H1 (cell line): ENCODE measurements around the gene CEP350. TPM values are rescaled to one million over a fixed set of nuclear protein-coding genes. Genes with fewer than 3 reads are reported as not detected.

Source experiments
- CTCF ChIA-PET: fragments of 300-600 bp; sonication (Branson Sonifier 250); formaldehyde crosslinking; loops from one replicate; lab custom pipeline; 2021; ENCODE audit not compliant: partially characterized antibody; lab: Charles Lee
- POLR2A ChIA-PET: fragments of 300-600 bp; sonication (Branson Sonifier 250); formaldehyde crosslinking; loops from one replicate; lab custom pipeline; 2021; ENCODE audit warnings: inconsistent platforms; ENCODE audit not compliant: partially characterized antibody; lab: Charles Lee
- DNase-seq, 2 experiments: peaks; one replicate each; pipeline versions ENCODE4 v3.0.0 to v3.0.0-alpha.2; 2010 to 2022; ENCODE audit warnings: low spot score in 2 of 2, low read depth in 1 of 2, mixed read lengths in 1 of 2
- FAIRE-seq: peaks from 2 replicates; lab custom pipeline; 2011; peaks lifted over from hg19 to GRCh38; lab: Jason Lieb, UNC
- H2AFZ ChIP-seq: 2 replicates; pipeline ENCODE4 v1.8.1; 2012; ENCODE audit warnings: low read length, inconsistent platforms
- H2AK5ac ChIP-seq: 2 replicates; pipeline ENCODE4 v1.6.1; 2013; ENCODE audit warnings: low read depth, low read length
- H2BK120ac ChIP-seq: replicated peaks from 2 replicates; pipeline ENCODE3; 2013; ENCODE audit warnings: low read depth, low read length, inconsistent platforms
- H2BK12ac ChIP-seq: 2 replicates; pipeline ENCODE4 v1.6.1; 2013; ENCODE audit warnings: low read depth, low read length
- H2BK15ac ChIP-seq: 2 replicates; pipeline ENCODE4 v1.6.1; 2013; ENCODE audit warnings: low read length
- H2BK20ac ChIP-seq: 2 replicates; pipeline ENCODE4 v1.6.1; 2013; ENCODE audit warnings: low read length
- H2BK5ac ChIP-seq: 2 replicates; pipeline ENCODE4 v1.6.1; 2013; ENCODE audit warnings: low read depth, low read length
- H3K14ac ChIP-seq: 2 replicates; pipeline ENCODE4 v1.6.1; 2013; ENCODE audit warnings: inconsistent platforms; ENCODE audit not compliant: insufficient read length
- H3K18ac ChIP-seq: 2 replicates; pipeline ENCODE4 v1.6.1; 2013; ENCODE audit warnings: low read length; ENCODE audit errors: extremely low read depth
- H3K23ac ChIP-seq: 2 replicates; pipeline ENCODE4 v1.6.1; 2013; ENCODE audit warnings: inconsistent platforms; ENCODE audit not compliant: insufficient read length
- H3K23me2 ChIP-seq: 2 replicates; pipeline ENCODE4 v1.6.1; 2013; ENCODE audit warnings: low read depth, low read length
- H3K27ac ChIP-seq: 2 replicates; pipeline ENCODE4 v1.6.1; 2011; ENCODE audit warnings: low read depth, low read length, inconsistent platforms
- H3K27me3 ChIP-seq, 4 experiments: replicated peaks in 1 of 4; 1 replicate in 1 of 4; 2 replicates in 3 of 4; pipeline versions ENCODE4 v1.6.1 to v1.8.1; 2011 to 2013; ENCODE audit warnings: low read length in 3 of 4, mild to moderate bottlenecking in 3 of 4, inconsistent platforms in 2 of 4, mixed read lengths in 2 of 4, moderate library complexity in 1 of 4; ENCODE audit not compliant: control insufficient read depth in 3 of 4, insufficient read depth in 3 of 4; ENCODE audit errors: extremely low read depth in 1 of 4
- H3K36me3 ChIP-seq, 4 experiments: 2 replicates each; pipeline versions ENCODE4 v1.6.1 to v1.8.1; 2011 to 2013; ENCODE audit warnings: mild to moderate bottlenecking in 4 of 4, low read length in 3 of 4, moderate library complexity in 2 of 4, control low read depth in 1 of 4, inconsistent platforms in 1 of 4; ENCODE audit not compliant: insufficient read depth in 4 of 4, control insufficient read depth in 2 of 4
- H3K4ac ChIP-seq: replicated peaks from 2 replicates; pipeline ENCODE3; 2013; ENCODE audit warnings: low read length, low read depth, mixed read lengths, inconsistent platforms; ENCODE audit not compliant: insufficient read length
- H3K4me1 ChIP-seq, 4 experiments: replicated peaks in 1 of 4; 1 replicate in 1 of 4; 2 replicates in 3 of 4; pipeline versions ENCODE4 v1.6.1 to v1.8.1; 2011 to 2013; ENCODE audit warnings: low read length in 3 of 4, inconsistent platforms in 2 of 4, mixed read lengths in 1 of 4; ENCODE audit not compliant: insufficient read depth in 4 of 4, control insufficient read depth in 3 of 4
- H3K4me2 ChIP-seq, 2 experiments: 2 replicates each; pipeline versions ENCODE4 v1.6.1 to v1.8.1; 2011 to 2013; ENCODE audit warnings: low read depth in 2 of 2, low read length in 2 of 2, control low read depth in 1 of 2, inconsistent platforms in 1 of 2, mild to moderate bottlenecking in 1 of 2; ENCODE audit not compliant: insufficient read depth in 1 of 2
- H3K4me3 ChIP-seq, 4 experiments: fragments of 200-600, 300-600 bp in 1 of 4; sonication (generic), shearing (Covaris generic), sonication (Bioruptor Twin) in 1 of 4; 2 replicates each; pipeline versions ENCODE4 v1.5.1 to v1.8.1; 2011 to 2016; ENCODE audit warnings: low read length in 4 of 4, low read depth in 3 of 4, control low read depth in 2 of 4, inconsistent platforms in 2 of 4, mild to moderate bottlenecking in 2 of 4, mixed read lengths in 1 of 4, moderate library complexity in 1 of 4; ENCODE audit not compliant: insufficient read depth in 2 of 4; ENCODE audit errors: extremely low read depth in 1 of 4
- H3K56ac ChIP-seq: replicated peaks from 2 replicates; pipeline ENCODE3; 2013; ENCODE audit warnings: low read depth, mild to moderate bottlenecking, mixed read lengths, low read length, inconsistent platforms; ENCODE audit not compliant: insufficient read length
- H3K79me1 ChIP-seq: 2 replicates; pipeline ENCODE4 v1.6.1; 2013; ENCODE audit warnings: low read depth, low read length, control low read depth
- H3K79me2 ChIP-seq, 2 experiments: 2 replicates each; pipeline versions ENCODE4 v1.6.1 to v1.8.1; 2012 to 2013; ENCODE audit warnings: low read length in 2 of 2, mild to moderate bottlenecking in 2 of 2, inconsistent platforms in 1 of 2; ENCODE audit not compliant: insufficient read depth in 2 of 2, control insufficient read depth in 1 of 2
- H3K9ac ChIP-seq, 4 experiments: replicated peaks in 1 of 4; 1 replicate in 1 of 4; 2 replicates in 3 of 4; pipeline versions ENCODE4 v1.6.1 to v1.8.1; 2011 to 2013; ENCODE audit warnings: low read depth in 3 of 4, low read length in 3 of 4, control low read depth in 2 of 4, mild to moderate bottlenecking in 2 of 4, moderate library complexity in 2 of 4, inconsistent platforms in 1 of 4; ENCODE audit errors: extremely low read depth in 1 of 4
- H3K9me3 ChIP-seq, 2 experiments: 2 replicates each; pipeline versions ENCODE4 v1.6.1 to v1.8.1; 2012 to 2013; ENCODE audit warnings: mild to moderate bottlenecking in 2 of 2, moderate library complexity in 2 of 2, control low read depth in 1 of 2, inconsistent platforms in 1 of 2, low read depth in 1 of 2, low read length in 1 of 2, mixed read lengths in 1 of 2; ENCODE audit not compliant: insufficient read depth in 2 of 2
- H4K20me1 ChIP-seq, 2 experiments: replicated peaks in 1 of 2; 2 replicates each; pipeline versions ENCODE3 to v1.8.1; 2011 to 2013; ENCODE audit warnings: inconsistent platforms in 2 of 2, low read length in 2 of 2, mild to moderate bottlenecking in 1 of 2; ENCODE audit not compliant: insufficient read depth in 2 of 2, control insufficient read depth in 1 of 2
- H4K5ac ChIP-seq: 2 replicates; pipeline ENCODE4 v1.6.1; 2013; ENCODE audit warnings: low read length, low read depth, mixed read lengths, inconsistent platforms; ENCODE audit not compliant: insufficient read length
- H4K8ac ChIP-seq: 2 replicates; pipeline ENCODE4 v1.8.0; 2013; ENCODE audit warnings: mild to moderate bottlenecking, moderate library complexity, low read length, inconsistent platforms; ENCODE audit not compliant: insufficient read depth; ENCODE audit errors: extremely low read depth
- H4K91ac ChIP-seq: replicated peaks from 2 replicates; pipeline ENCODE3; 2013; ENCODE audit warnings: low read length, mixed read lengths, inconsistent platforms; ENCODE audit not compliant: insufficient read length
- BCL11A ChIP-seq, 2 experiments: IDR thresholded peaks; one replicate each; pipeline ENCODE4 v1.6.1; 2011; ENCODE audit warnings: low read depth in 2 of 2, low read length in 2 of 2, mild to moderate bottlenecking in 2 of 2
- BRCA1 ChIP-seq: IDR thresholded peaks from 2 replicates; pipeline ENCODE4 v1.6.1; 2012; ENCODE audit warnings: low read depth, low read length, improper control_type of control experiment
- CBX5 ChIP-seq: fragments of 300-800, 300-1000 bp; sonication (generic); IDR thresholded peaks from 2 replicates; pipeline ENCODE4 v1.7.1; 2016; ENCODE audit warnings: antibody characterized with exemption, low read length, low read depth
- CREB1 ChIP-seq: IDR thresholded peaks from 2 replicates; pipeline ENCODE4 v1.6.1; 2012; ENCODE audit warnings: inconsistent platforms
- EZH2 ChIP-seq: fragments of 200-600 bp; sonication (generic); IDR thresholded peaks from 2 replicates; pipeline ENCODE4 v1.7.1; 2012; ENCODE audit warnings: low read depth, mild to moderate bottlenecking, moderate library complexity, low read length, inconsistent platforms; ENCODE audit not compliant: severe bottlenecking
- GABPA ChIP-seq: IDR thresholded peaks from 2 replicates; pipeline ENCODE4 v1.6.1; 2011; ENCODE audit warnings: mild to moderate bottlenecking, low read length, moderate library complexity, borderline replicate concordance; ENCODE audit not compliant: insufficient read depth
- HDAC6 ChIP-seq: IDR thresholded peaks from one replicate; pipeline ENCODE4 v1.7.1; 2012; ENCODE audit warnings: low read depth, mild to moderate bottlenecking, inconsistent platforms, low read length, moderate library complexity
- JUN ChIP-seq: IDR thresholded peaks from 2 replicates; pipeline ENCODE4 v1.6.1; 2011; ENCODE audit warnings: low read depth, mild to moderate bottlenecking, improper control_type of control experiment, low read length
- RXRA ChIP-seq: IDR thresholded peaks from 2 replicates; pipeline ENCODE4 v1.6.1; 2011; ENCODE audit warnings: low read depth, mild to moderate bottlenecking, low read length, moderate library complexity; ENCODE audit not compliant: insufficient read depth
- YY1 ChIP-seq: IDR thresholded peaks from 2 replicates; pipeline ENCODE4 v1.6.1; 2011; ENCODE audit warnings: low read depth, mild to moderate bottlenecking, low read length
- WGBS, 2 experiments: shearing (Covaris generic) in 1 of 2; methylation state at CpG; one replicate each; pipeline versions ENCODE4 v1.1.6 to v1.1.7; 2013 to 2015; ENCODE audit warnings: low lambda C conversion rate in 2 of 2, mixed read lengths in 2 of 2, inconsistent platforms in 1 of 2, low coverage in 1 of 2, missing lambda C conversion rate in 1 of 2; ENCODE audit not compliant: insufficient replicate concordance in 2 of 2, insufficient coverage in 1 of 2, insufficient read length in 1 of 2; ENCODE audit errors: extremely low coverage in 1 of 2, missing lambda C conversion rate in 1 of 2; 5-methylcytosine and 5-hydroxymethylcytosine counted together
- polyA plus RNA-seq, 7 experiments: library from polyadenylated mRNA; depleted of rRNA in 3 of 7; stranded (reverse) in 5 of 7; unstranded in 2 of 7; fragments of >200 nt in 5 of 7; fragments of 200-250 nt in 2 of 7; gene quantifications; 1 replicate in 5 of 7; 2 replicates in 1 of 7; 4 replicates in 1 of 7; pipeline versions ENCODE4 v1.2.1 to v1.2.3, GENCODE V29; 2011 to 2013; ENCODE audit warnings: missing spikeins in 2 of 7, mixed read lengths in 2 of 7
- total RNA-seq: library from RNA; stranded (reverse); fragmentation: NEBNext Ultra II Directional; extraction: Animal tissue kit (Norgen Biotek cat#: 25700); gene quantifications from 2 replicates; pipeline ENCODE4 v1.2.1, GENCODE V29; 2021

The CEP350 gene
- total and polyA plus RNA-seq, 2 of the 8 experiments (the other 6 are each of a cell fraction or from before 2014, with no cell fraction given) = 5.6 to 39.4 TPM

DNA sequence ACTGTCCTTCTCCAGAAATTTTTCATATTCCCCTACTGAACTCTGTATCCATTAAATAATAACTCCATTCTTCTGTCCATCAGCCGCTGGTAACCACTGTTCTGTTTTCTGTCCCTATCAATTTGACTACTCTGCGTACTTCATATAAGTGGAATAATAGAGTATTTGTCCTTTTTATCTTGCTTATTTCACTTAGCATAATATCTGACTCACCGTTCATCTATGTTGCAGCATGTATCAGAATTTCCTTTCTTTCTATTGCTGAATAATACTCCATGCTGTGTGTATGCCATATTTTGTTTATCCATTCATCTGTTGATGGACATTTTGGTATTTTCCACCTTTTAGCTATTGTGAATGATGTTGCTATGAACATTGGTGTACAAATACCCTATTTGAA, 71.9 kb downstream of the CEP350 start:
- Histone ChIP-seq H3K14ac (no peak overlapping the region), H3K79me2 (no peaks in the 10 kb centered on the region), H2BK120ac (no peak overlapping the region), H2AK5ac (no peak overlapping the region), H2BK12ac (no peak overlapping the region), H2BK20ac (no peak overlapping the region), H3K23ac (no peak overlapping the region), H3K4me3 (no peak overlapping the region), H3K9ac (no peak overlapping the region), H2AFZ (no peak overlapping the region), H4K8ac (no peak overlapping the region), H3K4me2 (no peak overlapping the region), H3K23me2 (no peaks in the 10 kb centered on the region), H2BK15ac (no peak overlapping the region), H3K18ac (no peak overlapping the region), H3K27ac (no peak overlapping the region), H3K9me3 (no peaks in the 10 kb centered on the region), H3K36me3 (peaks cover 0 to 34% (median 12%) of the 10 kb centered on the region in 4 experiments; a peak in 3 of 8 replicates), H4K5ac (no peak overlapping the region), H3K79me1 (no peaks in the 10 kb centered on the region), H4K20me1 (no peaks in the 10 kb centered on the region), H2BK5ac (no peak overlapping the region), H3K56ac (no peak overlapping the region), H3K27me3 (no peaks in the 10 kb centered on the region), H3K4me1 (no peaks in the 10 kb centered on the region), H4K91ac (no peak overlapping the region), H3K4ac (no peak overlapping the region)
- POLR2A ChIA-PET = no interaction called here
- no peak for TF ChIP-seq CREB1
- TF ChIP-seq GABPA = no peak
- no peak for TF ChIP-seq YY1
- no peak for TF ChIP-seq BCL11A (IDR thresholded peaks at IDR 0.05; ENCODE audit: low read depth in 2 of 2, low read length in 2 of 2)
- no peak for TF ChIP-seq CBX5
- no peak for TF ChIP-seq BRCA1
- no peak for TF ChIP-seq RXRA
- no peak for TF ChIP-seq JUN
- no peak for TF ChIP-seq EZH2
- no peak for TF ChIP-seq HDAC6
- CTCF ChIA-PET = interaction anchor here (1.6 kb wide), 1 partner anchor 153 kb away, joined by 3 read pairs; no protein-coding TSS in a partner anchor
- WGBS, 2 experiments = 89% methylated on average over 3 of the region's 3 CpGs; no CpG with 5 or more reads in 1 of the 2 experiments
- FAIRE-seq = no peak
- no peak for DNase-seq
